ENCODE data around the gene OTUD4.

The OTUD4 gene

GRCh38 chr4:145103496-145103895 is 76.9 kb downstream of the OTUD4 start:
- no peak for DNase-seq

GRCh38 chr4:145102619-145103018 is 77.8 kb downstream of the OTUD4 start:
- peak; percentile 26 for DNase-seq

GRCh38 chr4:145101091-145101490 is 79.3 kb downstream of the OTUD4 start:
- DNase-seq: no peak

GRCh38 chr4:145099653-145100052 is 80.7 kb downstream of the OTUD4 start:
- peak; percentile 29 for DNase-seq

GRCh38 chr4:145098675-145099037 is 81.7 kb downstream of the OTUD4 start:
- DNase-seq: peak; percentile 75

- DNase-seq: peak; percentile 100
Observed at GRCh38 chr4:145097821-145098674, 82.3 kb downstream of the OTUD4 start, which contains the start of the genes ABCE1 and ANAPC10. ABCE1 (plus strand) TSS chr4:145098311; CDS start chr4:145104413, 6,102 bp downstream. ANAPC10 (minus strand) TSS chr4:145098196; CDS start chr4:145096099, 2,097 bp downstream.

GRCh38 chr4:145097331-145097820 is 83.0 kb downstream of the OTUD4 start:
- peak; percentile 40 for DNase-seq

- DNase-seq: no peak
Observed at GRCh38 chr4:145093638-145094037, 86.8 kb downstream of the OTUD4 start.

- DNase-seq: no peak
Observed at GRCh38 chr4:145090380-145090779, 90.0 kb downstream of the OTUD4 start.

GRCh38 chr4:145083891-145084605 is 96.3 kb downstream of the OTUD4 start:
- DNase-seq: peak; percentile 70
